IMR-90 (cell line): ENCODE measurements around the gene TMBIM6. TPM values are rescaled to one million over a fixed set of nuclear protein-coding genes. Genes with fewer than 3 reads are reported as not detected.

ENCODE experiments used
- ATAC-seq: fragments of 200-7000 bp; cut with Tn5 transposase; 2 replicates; pipeline ENCODE4 v1.9.1; 2020; ENCODE audit warnings: low read depth, mild to moderate bottlenecking, moderate library complexity
- BruUV-seq: library from RNA; stranded (reverse); fragments of 400-500 nt; replicated peaks from 2 replicates; lab custom pipeline; 2021; lab: Mats Ljungman, UMichigan
- CTCF ChIA-PET: fragments of 300-600 bp; formaldehyde crosslinking; extraction: SDS; loops from one replicate; lab custom pipeline; 2021; ENCODE audit warnings: antibody characterized with exemption; lab: Yijun Ruan, JAX
- POLR2A ChIA-PET: fragments of 300-600 bp; sonication (Branson Sonifier 250); formaldehyde crosslinking; loops from one replicate; lab custom pipeline; 2022; ENCODE audit warnings: antibody characterized with exemption; ENCODE audit not compliant: unreplicated experiment; lab: Charles Lee
- DNase-seq: peaks from one replicate; pipeline ENCODE4 v3.0.0; 2013
- H2AFZ ChIP-seq: replicated peaks from 2 replicates; pipeline ENCODE3; 2013; ENCODE audit warnings: low read length, mild to moderate bottlenecking; ENCODE audit not compliant: poor library complexity
- H2AK5ac ChIP-seq: 2 replicates; pipeline ENCODE4 v1.6.1; 2013; ENCODE audit warnings: low read depth, low read length, inconsistent platforms
- H2AK9ac ChIP-seq: replicated peaks from 2 replicates; pipeline ENCODE3; 2013; ENCODE audit warnings: mild to moderate bottlenecking, low read depth, low read length, moderate library complexity; ENCODE audit not compliant: poor library complexity
- H2BK120ac ChIP-seq: 2 replicates; pipeline ENCODE4 v1.6.1; 2013; ENCODE audit warnings: low read depth, low read length, inconsistent platforms
- H2BK15ac ChIP-seq: 3 replicates; pipeline ENCODE4 v1.6.1; 2013; ENCODE audit warnings: low read depth, low read length, inconsistent platforms
- H2BK20ac ChIP-seq: 2 replicates; pipeline ENCODE4 v1.6.1; 2013; ENCODE audit warnings: low read depth, mild to moderate bottlenecking, inconsistent platforms, low read length, moderate library complexity
- H2BK5ac ChIP-seq: 2 replicates; pipeline ENCODE4 v1.6.1; 2013; ENCODE audit warnings: mild to moderate bottlenecking, low read depth, low read length, inconsistent platforms; ENCODE audit not compliant: poor library complexity, severe bottlenecking
- H3K14ac ChIP-seq: replicated peaks from 2 replicates; pipeline ENCODE4 v1.6.1; 2013; ENCODE audit warnings: low read depth, low read length, inconsistent platforms
- H3K18ac ChIP-seq: 2 replicates; pipeline ENCODE4 v1.6.1; 2013; ENCODE audit warnings: low read depth, low read length, control low read depth
- H3K23ac ChIP-seq: 2 replicates; pipeline ENCODE4 v1.6.1; 2013; ENCODE audit warnings: low read depth, low read length, inconsistent platforms
- H3K27ac ChIP-seq: 2 replicates; pipeline ENCODE4 v1.5.1; 2013; ENCODE audit warnings: mild to moderate bottlenecking, control low read depth, low read length; ENCODE audit not compliant: insufficient read depth
- H3K27me3 ChIP-seq: 2 replicates; pipeline ENCODE4 v1.6.1; 2013; ENCODE audit warnings: low read length; ENCODE audit not compliant: control insufficient read depth, insufficient read depth
- H3K36me3 ChIP-seq: 2 replicates; pipeline ENCODE4 v1.6.1; 2013; ENCODE audit warnings: low read length, mixed read lengths; ENCODE audit not compliant: control insufficient read depth, insufficient read depth
- H3K4ac ChIP-seq: 2 replicates; pipeline ENCODE4 v1.6.1; 2013; ENCODE audit warnings: low read depth, low read length, inconsistent platforms
- H3K4me1 ChIP-seq: 2 replicates; pipeline ENCODE4 v1.6.1; 2013; ENCODE audit warnings: low read length, mixed read lengths; ENCODE audit not compliant: control insufficient read depth, insufficient read depth
- H3K4me2 ChIP-seq: 2 replicates; pipeline ENCODE4 v1.6.1; 2013; ENCODE audit warnings: low read depth, mild to moderate bottlenecking, control low read depth, low read length, moderate library complexity
- H3K4me3 ChIP-seq: 2 replicates; pipeline ENCODE4 v1.5.1; 2013; ENCODE audit warnings: low read depth, mild to moderate bottlenecking, control low read depth, low read length, moderate library complexity; ENCODE audit not compliant: insufficient read depth
- H3K56ac ChIP-seq: 2 replicates; pipeline ENCODE4 v1.6.1; 2013; ENCODE audit warnings: low read length, inconsistent platforms; ENCODE audit not compliant: insufficient read depth; ENCODE audit errors: extremely low read depth
- H3K79me1 ChIP-seq, 2 experiments: 2 replicates each; pipeline ENCODE4 v1.6.1; 2013; ENCODE audit warnings: low read length in 2 of 2, inconsistent platforms in 1 of 2, low read depth in 1 of 2
- H3K9ac ChIP-seq: 2 replicates; pipeline ENCODE4 v1.6.1; 2013; ENCODE audit warnings: low read depth, low read length, control low read depth
- H3K9me1 ChIP-seq: 2 replicates; pipeline ENCODE4 v1.6.1; 2013; ENCODE audit warnings: low read length, inconsistent platforms; ENCODE audit not compliant: insufficient read depth
- H3K9me3 ChIP-seq: 2 replicates; pipeline ENCODE4 v1.6.1; 2013; ENCODE audit warnings: low read length; ENCODE audit not compliant: control insufficient read depth, insufficient read depth
- H4K20me1 ChIP-seq: 2 replicates; pipeline ENCODE4 v1.6.1; 2013; ENCODE audit warnings: low read length, inconsistent platforms; ENCODE audit not compliant: insufficient read depth
- H4K5ac ChIP-seq: 2 replicates; pipeline ENCODE4 v1.6.1; 2013; ENCODE audit warnings: mild to moderate bottlenecking, low read depth, low read length, control low read depth
- H4K8ac ChIP-seq, 2 experiments: 2 replicates each; pipeline ENCODE4 v1.6.1; 2013; ENCODE audit warnings: low read depth in 2 of 2, low read length in 2 of 2, control low read depth in 1 of 2, inconsistent platforms in 1 of 2
- H4K91ac ChIP-seq: 2 replicates; pipeline ENCODE4 v1.6.1; 2013; ENCODE audit warnings: low read depth, low read length, inconsistent platforms; ENCODE audit not compliant: insufficient read depth
- ELK1 ChIP-seq: fragments of 150-350 bp; IDR thresholded peaks from 2 replicates; pipeline ENCODE4 v1.6.1; 2016; ENCODE audit warnings: low read depth, mild to moderate bottlenecking, low read length, moderate library complexity, borderline replicate concordance
- MAFK ChIP-seq: IDR thresholded peaks from 2 replicates; pipeline ENCODE4 v1.6.1; 2012; ENCODE audit warnings: low read depth, low read length, improper control_type of control experiment
- MAZ ChIP-seq: IDR thresholded peaks from 2 replicates; pipeline ENCODE4 v1.6.1; 2012; ENCODE audit warnings: low read depth, mild to moderate bottlenecking, low read length, improper control_type of control experiment, moderate library complexity, borderline replicate concordance
- MXI1 ChIP-seq: IDR thresholded peaks from 2 replicates; pipeline ENCODE4 v1.6.1; 2012; ENCODE audit warnings: low read depth, mild to moderate bottlenecking, low read length, moderate library complexity, borderline replicate concordance
- RAD21 ChIP-seq: IDR thresholded peaks from 2 replicates; pipeline ENCODE4 v1.6.1; 2012; ENCODE audit warnings: low read length, improper control_type of control experiment
- WGBS, 2 experiments: methylation state at CpG; one replicate each; pipeline versions ENCODE4 v1.1.5 to v1.1.7; 2013; ENCODE audit warnings: missing lambda C conversion rate in 2 of 2; ENCODE audit not compliant: insufficient read length in 1 of 2; ENCODE audit errors: extremely low coverage in 2 of 2; 5-methylcytosine and 5-hydroxymethylcytosine counted together
- dilution Hi-C: fragments of 300-500 bp; cut with HindIII; formaldehyde crosslinking; loops from one replicate; pipeline ENCODE4 v1.14.3; 2018; ENCODE audit warnings: low sequenced_read_pairs; ENCODE audit not compliant: unreplicated experiment
- in situ Hi-C: fragments of 300-500 bp; cut with MboI; formaldehyde crosslinking; loops from 3 replicates; pipeline ENCODE4 v1.14.3; 2019; ENCODE audit warnings: low sequenced_read_pairs, inconsistent platforms, mixed read lengths
- intact Hi-C: fragments of 100-400 bp; cut with micrococcal nuclease; formaldehyde crosslinking; loops from 2 replicates; pipeline ENCODE4 v1.10.0; 2022
- polyA plus RNA-seq, 3 experiments: library from polyadenylated mRNA; depleted of rRNA; stranded (reverse); fragments of >200 nt; gene quantifications; 2 replicates each; pipeline ENCODE4 v1.2.3, GENCODE V29; 2012; ENCODE audit warnings: low replicate concordance in 1 of 3
- total RNA-seq: library from RNA; depleted of rRNA; stranded (reverse); fragments of >200 nt; gene quantifications from 2 replicates; pipeline ENCODE4 v1.2.3, GENCODE V29; 2012
- TF ChIP-seq, protein P1 (sequence below): conservative IDR thresholded peaks from 2 replicates; pipeline ENCODE4 v1.5.1; 2012; ENCODE audit warnings: mild to moderate bottlenecking, low read depth, low read length, improper control_type of control experiment

Gene TMBIM6
- total and polyA plus RNA-seq, 2 of the 4 experiments (the other 2 are of a cell fraction) = 255 to 285 TPM

DNA sequence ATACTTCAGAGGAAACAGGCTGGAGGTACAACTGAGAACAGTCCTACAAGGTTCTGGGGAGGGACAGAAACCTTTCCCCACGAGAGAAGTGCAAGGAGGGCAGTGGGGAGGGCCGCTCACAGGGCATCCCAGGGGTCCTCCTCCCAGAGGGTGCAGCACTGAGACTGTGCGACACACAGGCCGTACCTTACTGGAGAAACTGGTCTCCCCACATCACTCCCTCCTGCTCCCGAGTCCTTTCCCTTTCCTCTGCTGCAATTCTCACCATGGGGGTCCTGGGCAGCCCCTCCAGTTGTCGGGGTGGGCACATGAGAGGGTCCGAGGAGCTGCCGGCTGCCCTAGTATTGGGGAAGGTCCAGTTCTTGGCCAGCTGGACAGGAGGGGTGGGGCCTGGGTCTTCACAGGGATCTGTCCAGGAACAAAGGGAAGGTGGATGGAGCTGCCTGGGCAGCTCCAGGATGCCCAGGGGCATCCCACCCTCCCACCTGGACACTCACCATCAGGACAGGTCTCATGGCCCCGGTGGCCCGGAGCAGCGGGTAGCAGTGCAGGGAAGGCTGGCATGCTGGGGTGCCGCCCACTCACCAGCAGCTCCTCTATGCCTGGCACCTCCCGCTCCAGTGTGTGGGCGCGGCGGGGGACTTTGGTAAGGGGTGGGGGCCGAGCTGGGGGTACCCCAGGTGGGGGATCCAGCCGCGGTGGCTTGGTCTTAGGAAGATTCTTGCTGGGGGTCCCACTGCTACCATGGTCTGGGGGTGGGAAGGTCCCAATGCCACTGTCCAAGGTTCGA lies 51.0 kb downstream of the TMBIM6 start:
- H3K14ac ChIP-seq = no peak overlapping the region
- H3K9ac ChIP-seq = no peak overlapping the region
- peaks cover 59% of the 10 kb centered on the region for H3K36me3 ChIP-seq
- H2AK9ac ChIP-seq = no peak overlapping the region
- ChIA-PET CTCF (no interaction called here), POLR2A (no interaction called here)
- no peak overlapping the region for H3K4me2 ChIP-seq
- WGBS, 2 experiments = no CpG with 5 or more reads among the region's 20 CpGs
- H4K91ac ChIP-seq = no peak overlapping the region
- no peak for ATAC-seq
- H3K56ac ChIP-seq = no peak overlapping the region
- no peak overlapping the region for H3K4me3 ChIP-seq
- no peak overlapping the region for H2AFZ ChIP-seq
- H2AK5ac ChIP-seq = no peak overlapping the region
- DNase-seq = no peak
- H3K27me3 ChIP-seq = no peaks in the 10 kb centered on the region
- H3K27ac ChIP-seq = no peak overlapping the region
- no peak overlapping the region for H2BK120ac ChIP-seq
- H3K4me1 ChIP-seq = no peaks in the 10 kb centered on the region
- H4K5ac ChIP-seq = no peak overlapping the region
- H2BK15ac ChIP-seq = no peak overlapping the region
- no peaks in the 10 kb centered on the region for H3K9me1 ChIP-seq
- no peak overlapping the region for H4K8ac ChIP-seq
- H3K79me1 ChIP-seq = no peaks in the 10 kb centered on the region
- in situ Hi-C loops = no loop called here
- no peak overlapping the region for H2BK5ac ChIP-seq
- H3K9me3 ChIP-seq = no peaks in the 10 kb centered on the region
- TF ChIP-seq MAFK = no peak
- TF ChIP-seq RAD21 = no peak
- TF ChIP-seq MAZ = no peak
- no peak for TF ChIP-seq MXI1
- TF ChIP-seq, protein P1, sequence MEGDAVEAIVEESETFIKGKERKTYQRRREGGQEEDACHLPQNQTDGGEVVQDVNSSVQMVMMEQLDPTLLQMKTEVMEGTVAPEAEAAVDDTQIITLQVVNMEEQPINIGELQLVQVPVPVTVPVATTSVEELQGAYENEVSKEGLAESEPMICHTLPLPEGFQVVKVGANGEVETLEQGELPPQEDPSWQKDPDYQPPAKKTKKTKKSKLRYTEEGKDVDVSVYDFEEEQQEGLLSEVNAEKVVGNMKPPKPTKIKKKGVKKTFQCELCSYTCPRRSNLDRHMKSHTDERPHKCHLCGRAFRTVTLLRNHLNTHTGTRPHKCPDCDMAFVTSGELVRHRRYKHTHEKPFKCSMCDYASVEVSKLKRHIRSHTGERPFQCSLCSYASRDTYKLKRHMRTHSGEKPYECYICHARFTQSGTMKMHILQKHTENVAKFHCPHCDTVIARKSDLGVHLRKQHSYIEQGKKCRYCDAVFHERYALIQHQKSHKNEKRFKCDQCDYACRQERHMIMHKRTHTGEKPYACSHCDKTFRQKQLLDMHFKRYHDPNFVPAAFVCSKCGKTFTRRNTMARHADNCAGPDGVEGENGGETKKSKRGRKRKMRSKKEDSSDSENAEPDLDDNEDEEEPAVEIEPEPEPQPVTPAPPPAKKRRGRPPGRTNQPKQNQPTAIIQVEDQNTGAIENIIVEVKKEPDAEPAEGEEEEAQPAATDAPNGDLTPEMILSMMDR = no peak
- no peak for TF ChIP-seq ELK1
- dilution Hi-C loops = no loop called here
- BruUV-seq = no TSS peak
- no peak overlapping the region for H2BK20ac ChIP-seq
- H3K23ac ChIP-seq = no peak overlapping the region
- no peak overlapping the region for H3K4ac ChIP-seq
- H3K18ac ChIP-seq = no peak overlapping the region
- H4K20me1 ChIP-seq = no peaks in the 10 kb centered on the region
- intact Hi-C loops = no loop called here
